22Rv1 (cell line): ENCODE results near the gene CLIP1.

Experiments used
- ZFX ChIP-seq: fragments of 450-650 bp; IDR thresholded peaks from 2 replicates; pipeline ENCODE4 v1.6.1; 2017; ENCODE audit warnings: antibody characterized with exemption, borderline replicate concordance
- TF ChIP-seq, protein P1 (sequence below): fragments of 450-650 bp; IDR thresholded peaks from 2 replicates; pipeline ENCODE4 v1.5.1; 2017; ENCODE audit warnings: mild to moderate bottlenecking

GRCh38 chr12:122226366-122227125, 195.9 kb downstream of the CLIP1 start:
- TF ChIP-seq, protein P1, sequence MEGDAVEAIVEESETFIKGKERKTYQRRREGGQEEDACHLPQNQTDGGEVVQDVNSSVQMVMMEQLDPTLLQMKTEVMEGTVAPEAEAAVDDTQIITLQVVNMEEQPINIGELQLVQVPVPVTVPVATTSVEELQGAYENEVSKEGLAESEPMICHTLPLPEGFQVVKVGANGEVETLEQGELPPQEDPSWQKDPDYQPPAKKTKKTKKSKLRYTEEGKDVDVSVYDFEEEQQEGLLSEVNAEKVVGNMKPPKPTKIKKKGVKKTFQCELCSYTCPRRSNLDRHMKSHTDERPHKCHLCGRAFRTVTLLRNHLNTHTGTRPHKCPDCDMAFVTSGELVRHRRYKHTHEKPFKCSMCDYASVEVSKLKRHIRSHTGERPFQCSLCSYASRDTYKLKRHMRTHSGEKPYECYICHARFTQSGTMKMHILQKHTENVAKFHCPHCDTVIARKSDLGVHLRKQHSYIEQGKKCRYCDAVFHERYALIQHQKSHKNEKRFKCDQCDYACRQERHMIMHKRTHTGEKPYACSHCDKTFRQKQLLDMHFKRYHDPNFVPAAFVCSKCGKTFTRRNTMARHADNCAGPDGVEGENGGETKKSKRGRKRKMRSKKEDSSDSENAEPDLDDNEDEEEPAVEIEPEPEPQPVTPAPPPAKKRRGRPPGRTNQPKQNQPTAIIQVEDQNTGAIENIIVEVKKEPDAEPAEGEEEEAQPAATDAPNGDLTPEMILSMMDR: no peak
- no peak for TF ChIP-seq ZFX
